Activated T-cell treated with anti-CD3 and anti-CD28 coated beads for 24 hours (primary cell): ENCODE measurements around the gene OAT.

Source experiments
- DNase-seq: peaks from one replicate; pipeline ENCODE4 v3.0.0-alpha.2; 2020; ENCODE audit warnings: low read depth

Gene OAT

GRCh38 chr10:124418726-124419501, at the start of gene OAT:
Gene OAT (minus strand): TSS chr10:124418923. CDS start chr10:124412171, 6,752 bp downstream.
- peak; percentile 94 for DNase-seq

- DNase-seq = no peak
These were observed 48.4 kb upstream of the OAT start for GRCh38 chr10:124467165-124467564.

GRCh38 chr10:124465777-124466488, 47.2 kb upstream of the OAT start:
- no peak for DNase-seq

- DNase-seq = no peak
These were observed 46.5 kb upstream of the OAT start for GRCh38 chr10:124465003-124465776.

GRCh38 chr10:124464028-124464965, 45.6 kb upstream of the OAT start:
- no peak for DNase-seq

- DNase-seq = no peak
These were observed 43.6 kb upstream of the OAT start for GRCh38 chr10:124462348-124462695.

- DNase-seq = peak; percentile 85
These were observed 43.1 kb upstream of the OAT start, which contains the start of gene LHPP for GRCh38 chr10:124461642-124462347. Gene LHPP (plus strand): TSS chr10:124461823. CDS start chr10:124461863, 40 bp downstream.

GRCh38 chr10:124460144-124460543, 41.4 kb upstream of the OAT start:
- no peak for DNase-seq

GRCh38 chr10:124459395-124459794, 40.7 kb upstream of the OAT start:
- no peak for DNase-seq

- DNase-seq = no peak
These were observed 40.2 kb upstream of the OAT start for GRCh38 chr10:124458889-124459288.

- no peak for DNase-seq
These were observed 39.8 kb upstream of the OAT start for GRCh38 chr10:124458473-124458872.

GRCh38 chr10:124455441-124455840, 36.7 kb upstream of the OAT start:
- no peak for DNase-seq

GRCh38 chr10:124453960-124454610, 35.4 kb upstream of the OAT start:
- DNase-seq = no peak

GRCh38 chr10:124451276-124451675, 32.6 kb upstream of the OAT start:
- DNase-seq = no peak

GRCh38 chr10:124450783-124451057, 32.0 kb upstream of the OAT start:
- DNase-seq = no peak

- DNase-seq = no peak
These were observed 31.5 kb upstream of the OAT start, which contains the start of gene NKX1-2 for GRCh38 chr10:124450012-124450782. Gene NKX1-2 (minus strand): TSS chr10:124450035. CDS start chr10:124449943, 92 bp downstream.

- DNase-seq = no peak
These were observed 30.7 kb upstream of the OAT start for GRCh38 chr10:124449170-124450011.

- DNase-seq = no peak
These were observed 30.0 kb upstream of the OAT start for GRCh38 chr10:124448696-124449169.
